ENCODE results near the gene ZNF407.

- no peak for TF ChIP-seq CTCF (conservative IDR thresholded peaks at IDR 0.05; ENCODE audit: low read depth in 2 of 2)
- TF ChIP-seq REST (IDR thresholded peaks at IDR 0.05; ENCODE audit: unreplicated experiment) = no peak
- TF ChIP-seq EZH2phosphoT487 (IDR thresholded peaks at IDR 0.05; ENCODE audit: unreplicated experiment) = no peak
- no peak for TF ChIP-seq EZH2 (IDR thresholded peaks at IDR 0.05; ENCODE audit: low read depth, unreplicated experiment)
- no peak for TF ChIP-seq CREB1 (CRISPR knock-in tag; IDR thresholded peaks at IDR 0.05; ENCODE audit: low read depth)
- TF ChIP-seq ZNF114 (CRISPR knock-in tag; IDR thresholded peaks at IDR 0.05) = no peak
- no peak for TF ChIP-seq POLR2AphosphoS5 (IDR thresholded peaks at IDR 0.05; ENCODE audit: low read depth)
- no peak for TF ChIP-seq JUNB (IDR thresholded peaks at IDR 0.05; ENCODE audit: unreplicated experiment)
Observed at GRCh38 chr18:74766251-74766650, 168.6 kb downstream of the ZNF407 start.
